HG02759 (cell line): ENCODE results near the gene CNTN4.
"Not testable (repeated sequence)": the region's sequence is repeated elsewhere in the genome, so short reads cannot be mapped to it uniquely, and the experiment has no call there.

Experiments used
- ATAC-seq: cut with Tn5 transposase; IDR thresholded peaks from one replicate; pipeline ENCODE4 v1.9.1; 2021; ENCODE audit warnings: mild to moderate bottlenecking, moderate library complexity; ENCODE audit not compliant: unreplicated experiment

Gene CNTN4

DNA sequence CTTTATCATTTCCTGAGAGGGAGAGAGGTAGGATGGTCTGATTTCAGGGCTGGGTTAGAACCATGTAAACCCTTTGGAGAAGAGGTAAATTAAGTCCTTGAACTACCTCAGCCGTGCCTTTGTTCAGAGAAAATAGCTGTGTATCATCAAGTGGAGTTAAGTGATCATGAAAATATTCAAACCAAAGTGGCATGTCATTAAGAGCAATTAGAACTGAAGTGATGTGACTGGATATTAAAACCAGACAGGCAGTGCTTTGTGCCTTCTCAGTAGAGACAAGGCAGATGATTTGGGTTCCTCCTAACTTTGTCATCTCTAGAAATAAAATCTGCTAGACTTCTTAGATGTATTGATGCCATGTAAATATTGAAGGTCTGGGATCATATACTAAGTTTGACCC lies 840.0 kb downstream of the CNTN4 start:
- ATAC-seq: no peak

DNA sequence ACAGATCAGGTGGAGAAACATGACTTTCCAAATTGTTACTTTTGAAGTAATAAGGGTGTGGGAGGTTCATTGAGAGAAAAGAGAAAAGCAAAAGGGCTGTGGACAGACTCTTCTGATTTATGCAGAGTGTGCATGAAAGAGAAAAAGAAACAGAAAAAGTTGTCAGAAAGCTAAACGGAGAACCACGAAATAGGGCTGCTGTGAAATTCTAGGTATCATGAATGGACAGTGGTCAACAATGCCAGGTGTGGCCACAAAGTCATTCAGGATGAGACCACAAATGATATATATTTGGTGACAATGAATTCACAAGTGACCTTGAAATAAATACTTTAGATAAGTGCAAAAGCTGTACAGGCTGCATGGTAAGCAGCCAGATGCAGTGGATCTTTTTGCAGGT lies 841.4 kb downstream of the CNTN4 start:
- no peak for ATAC-seq

DNA sequence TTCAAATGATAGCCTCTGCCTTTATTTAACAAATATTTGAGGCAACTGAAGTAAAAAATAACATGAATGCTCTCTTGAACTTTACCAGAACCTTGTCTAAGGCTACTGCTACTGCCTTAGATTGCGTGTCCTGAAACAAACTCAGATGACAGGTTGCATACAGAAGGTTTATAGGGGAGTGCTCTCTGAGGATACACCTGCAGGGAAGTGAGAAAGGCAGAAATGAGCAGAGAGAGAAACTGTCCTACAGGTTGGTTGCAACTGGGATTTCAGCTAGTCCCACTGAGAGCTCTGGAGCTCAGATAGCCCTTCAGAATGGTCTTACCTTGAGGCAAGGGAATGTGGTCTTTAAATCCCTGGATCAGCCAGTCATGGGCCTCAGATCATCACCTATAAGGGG lies 846.0 kb downstream of the CNTN4 start:
- ATAC-seq: no peak

DNA sequence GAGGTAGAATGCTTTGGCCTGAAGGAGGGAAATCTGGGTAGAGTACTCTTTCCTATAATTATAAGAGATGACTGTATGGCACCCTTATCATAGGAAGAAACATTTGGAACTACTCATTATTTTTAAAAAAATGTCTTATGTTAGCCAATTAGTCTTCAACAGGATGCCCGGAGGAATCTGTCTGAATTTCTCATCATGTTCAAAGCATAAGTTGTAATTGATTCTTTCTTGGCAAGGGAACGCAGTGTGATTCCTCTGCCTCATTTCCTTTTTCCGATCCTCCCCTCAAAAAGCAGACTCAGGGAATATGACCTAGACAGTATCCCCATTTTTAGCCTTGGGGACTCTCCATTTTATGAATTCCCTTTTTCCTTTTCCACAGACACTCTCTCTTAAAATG lies 846.5 kb downstream of the CNTN4 start:
- no peak for ATAC-seq

DNA sequence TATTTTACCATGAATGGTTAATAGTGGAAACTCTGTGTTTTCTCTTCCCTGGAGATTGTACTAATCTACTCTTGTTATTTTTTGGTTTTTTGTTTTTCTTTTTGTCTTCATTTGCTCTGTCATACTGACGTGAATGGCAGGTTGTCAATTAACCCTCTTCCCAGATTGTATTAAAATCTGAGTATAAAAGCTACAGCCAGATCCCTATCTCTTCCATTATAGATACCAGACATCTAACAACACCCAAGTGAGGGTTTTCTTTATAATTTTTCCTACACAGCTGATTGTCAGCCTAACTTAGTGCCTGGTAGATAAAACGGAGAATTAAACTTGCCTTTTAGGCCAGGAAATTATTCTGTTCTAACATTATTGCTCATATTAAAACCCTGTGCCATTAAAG lies 848.9 kb downstream of the CNTN4 start:
- no peak for ATAC-seq

DNA sequence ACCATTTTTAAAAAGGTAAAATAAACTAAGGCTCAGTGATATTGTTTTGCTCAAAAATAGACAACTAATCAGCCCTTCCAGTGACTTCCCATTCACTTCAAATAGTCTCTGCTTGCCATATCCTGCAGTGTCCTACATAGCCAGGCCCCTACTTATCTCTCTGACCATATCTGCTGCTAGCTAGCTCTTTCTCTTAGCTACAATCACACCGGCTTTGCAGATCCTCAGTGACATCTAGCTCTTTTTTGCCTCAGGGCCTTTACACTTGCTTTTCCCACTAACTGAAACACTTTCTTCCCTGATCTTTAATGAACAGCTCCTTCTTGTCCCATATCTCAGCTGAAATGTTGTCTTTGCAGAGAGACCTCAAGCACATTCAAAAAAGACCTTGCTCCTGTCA lies 850.2 kb downstream of the CNTN4 start:
- ATAC-seq: no peak

DNA sequence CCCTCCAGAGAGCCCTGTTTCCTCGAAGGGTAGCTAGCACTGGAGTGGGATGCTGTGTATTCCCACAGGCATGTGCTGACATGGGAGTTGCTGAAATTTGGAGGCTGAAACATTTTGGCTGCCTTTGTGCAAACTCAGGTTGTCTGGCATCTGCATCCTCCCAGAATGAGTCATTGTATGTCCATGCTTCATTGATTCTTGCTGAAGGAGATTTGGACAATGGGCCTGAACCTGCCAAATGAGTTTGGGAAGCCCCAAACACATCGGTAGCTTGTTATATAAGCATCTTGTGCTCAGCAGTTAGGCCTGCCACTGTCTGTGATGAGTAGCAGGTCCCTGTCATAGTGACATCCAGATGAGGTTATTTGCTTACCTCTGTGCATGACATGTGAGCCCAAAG lies 851.5 kb downstream of the CNTN4 start:
- no peak for ATAC-seq

DNA sequence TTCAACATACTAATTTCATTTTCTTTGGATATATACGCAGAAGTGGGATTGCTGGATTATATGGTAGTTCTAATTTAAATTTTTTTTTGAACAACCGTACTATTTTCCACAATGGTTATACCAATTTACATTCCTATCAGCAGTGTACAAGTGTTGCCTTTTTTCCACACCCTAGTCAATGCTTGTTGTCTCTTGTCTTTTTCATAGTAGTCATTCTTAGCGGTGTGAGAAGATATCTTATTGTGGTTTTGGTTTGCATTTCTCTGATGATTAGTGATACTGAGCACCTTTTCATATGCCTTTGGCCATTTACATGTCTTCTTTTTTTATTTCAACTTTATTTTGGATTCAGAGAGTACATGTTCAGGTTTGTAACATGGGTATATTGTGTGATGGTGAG lies 858.4 kb downstream of the CNTN4 start:
- ATAC-seq: no peak

DNA sequence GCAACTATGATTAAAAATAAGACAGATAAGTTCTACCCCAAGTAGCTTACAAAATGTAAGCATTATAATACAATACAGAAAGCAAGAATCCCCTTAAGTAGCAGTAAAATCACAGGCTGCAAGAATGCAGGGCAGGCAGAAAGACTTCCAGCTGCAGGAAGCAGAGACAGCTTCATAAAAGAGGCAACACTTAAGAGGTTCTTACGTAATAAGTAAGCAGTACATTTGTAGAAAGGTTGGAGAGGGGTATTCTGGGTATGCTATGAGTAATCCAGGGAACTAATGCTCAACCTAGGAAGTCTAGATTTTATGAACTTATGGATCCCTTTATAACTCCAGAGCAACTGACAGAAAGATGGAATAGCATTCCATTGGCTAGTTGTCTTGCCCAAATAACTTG lies 859.9 kb downstream of the CNTN4 start:
- ATAC-seq: no peak

DNA sequence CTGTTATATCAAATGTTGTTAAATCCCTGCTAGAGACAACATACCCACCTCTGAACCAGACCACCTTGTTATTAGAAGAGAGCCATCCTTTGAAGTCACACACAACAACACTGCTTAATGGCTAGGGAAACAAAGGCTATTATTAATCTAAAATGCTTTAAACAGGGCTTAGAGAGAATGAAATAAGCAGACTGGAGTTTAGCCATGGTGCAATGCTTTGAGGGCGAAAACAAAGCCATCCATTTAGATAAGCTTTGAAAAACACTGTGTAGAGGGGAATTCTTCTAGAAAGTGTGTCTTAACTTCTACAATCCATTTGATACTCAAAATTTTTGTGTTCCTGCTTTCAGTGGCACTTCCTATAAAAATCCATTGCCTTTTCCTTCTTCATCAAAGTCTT lies 862.9 kb downstream of the CNTN4 start:
- no peak for ATAC-seq

DNA sequence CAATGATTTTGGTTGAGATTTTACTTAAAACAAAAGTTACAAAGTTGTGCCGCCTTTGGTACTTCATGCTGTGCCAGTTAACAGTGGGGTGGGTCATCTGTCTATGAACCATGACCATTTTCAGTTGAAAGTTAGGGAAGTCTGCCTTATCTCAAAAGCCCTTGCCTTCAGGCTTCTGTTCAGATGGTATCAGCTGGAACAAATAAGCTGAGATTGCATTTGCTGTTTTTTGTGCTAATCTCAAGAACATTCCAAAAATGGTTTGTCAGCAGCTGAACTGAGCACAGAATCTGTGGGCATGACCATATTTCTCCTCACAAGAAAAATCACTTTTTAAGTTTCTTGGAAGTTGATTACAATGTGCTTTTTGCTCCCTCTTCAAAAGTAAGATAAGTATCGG lies 869.2 kb downstream of the CNTN4 start:
- no peak for ATAC-seq

DNA sequence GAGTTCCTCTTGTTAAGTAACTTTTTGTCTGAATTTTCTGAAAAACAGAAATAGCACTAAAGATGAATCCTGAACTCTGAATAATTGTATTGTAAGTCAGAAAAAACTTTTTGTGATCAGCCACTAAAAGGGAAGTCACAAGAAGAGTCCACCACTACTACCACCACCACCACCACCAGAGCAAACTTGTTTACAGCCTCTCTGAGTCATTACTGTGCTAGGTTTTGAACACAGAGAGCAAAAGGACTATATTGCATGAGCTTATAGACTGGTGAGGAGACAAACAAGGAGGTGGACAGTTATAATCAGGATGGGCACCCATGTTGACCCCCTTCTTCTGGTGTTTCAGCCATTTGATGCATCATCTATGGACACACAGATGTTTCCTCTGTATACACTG lies 869.8 kb downstream of the CNTN4 start:
- ATAC-seq: no peak

DNA sequence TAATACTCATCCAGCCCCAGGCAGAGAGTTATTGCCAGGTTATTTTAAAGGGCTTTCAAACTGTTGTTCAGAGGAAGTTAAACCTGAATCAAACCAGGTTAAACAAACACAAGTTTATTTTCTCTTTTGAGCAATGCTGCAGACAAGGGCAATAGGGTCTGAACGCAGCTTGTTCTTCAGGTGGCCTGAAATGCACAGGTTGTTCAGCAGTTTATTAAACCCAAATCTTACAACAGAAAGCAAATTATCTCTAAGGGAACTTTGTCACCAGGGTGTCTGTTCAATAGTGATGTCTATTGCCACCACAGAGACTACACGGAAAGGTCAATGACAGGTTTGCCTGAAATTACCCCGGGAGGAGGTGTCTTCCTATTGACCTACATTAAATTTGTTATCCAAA lies 877.5 kb downstream of the CNTN4 start:
- ATAC-seq: no peak

DNA sequence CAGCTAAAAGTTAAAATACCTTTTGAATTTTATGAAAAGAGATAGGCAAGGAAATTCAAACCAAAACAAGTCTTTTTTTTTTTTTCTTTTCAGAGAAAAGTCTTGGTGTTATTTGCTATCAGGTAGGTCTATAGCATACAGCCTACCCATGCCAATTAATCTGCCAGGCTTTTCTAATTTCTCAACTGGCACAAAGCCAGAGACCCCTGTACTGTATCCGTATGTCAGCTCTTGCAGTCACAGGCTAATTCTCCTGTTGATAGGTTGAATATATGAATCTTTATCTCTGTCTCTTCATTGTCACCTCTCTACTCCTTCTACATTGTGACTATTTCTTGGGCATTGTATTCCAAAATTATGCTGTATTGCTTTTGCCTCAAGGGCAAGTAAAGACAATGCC lies 878.1 kb downstream of the CNTN4 start:
- ATAC-seq: no peak

DNA sequence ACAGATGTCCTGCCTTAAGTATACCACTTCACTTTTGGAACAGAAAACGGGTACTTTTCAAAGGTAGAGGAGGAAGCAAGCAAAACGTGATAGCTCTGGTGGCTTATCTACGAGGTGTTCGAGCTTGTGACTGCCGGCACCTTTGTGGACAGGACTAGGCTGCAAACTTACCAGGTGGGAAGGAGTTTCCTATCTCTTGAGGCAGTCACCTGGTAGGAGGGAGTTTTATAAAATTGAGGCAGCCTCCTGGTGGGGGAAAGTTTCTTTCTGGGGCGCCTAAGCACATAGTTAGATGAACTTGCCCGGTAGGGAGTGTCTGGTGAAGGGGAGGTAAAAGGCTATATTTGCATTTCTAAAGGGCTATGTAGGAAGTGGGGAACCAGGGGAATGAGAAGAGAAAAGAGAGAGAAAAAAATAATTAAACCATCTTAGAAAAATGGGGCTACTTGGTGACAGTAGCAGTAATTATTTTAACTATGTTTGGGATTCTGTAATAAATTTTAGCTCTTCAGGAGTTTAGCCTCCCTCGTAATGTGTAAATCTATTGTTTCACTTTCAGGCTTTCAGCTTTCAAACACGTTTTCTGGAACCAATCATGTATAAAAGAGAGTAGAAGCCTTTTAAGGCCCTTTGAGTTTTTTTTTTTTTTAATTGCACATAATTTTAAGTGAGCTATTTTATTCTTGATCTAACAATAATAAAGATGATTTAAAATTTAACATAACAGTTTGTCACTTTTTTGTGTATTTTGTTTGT lies 880.5 kb downstream of the CNTN4 start:
- ATAC-seq: no peak

DNA sequence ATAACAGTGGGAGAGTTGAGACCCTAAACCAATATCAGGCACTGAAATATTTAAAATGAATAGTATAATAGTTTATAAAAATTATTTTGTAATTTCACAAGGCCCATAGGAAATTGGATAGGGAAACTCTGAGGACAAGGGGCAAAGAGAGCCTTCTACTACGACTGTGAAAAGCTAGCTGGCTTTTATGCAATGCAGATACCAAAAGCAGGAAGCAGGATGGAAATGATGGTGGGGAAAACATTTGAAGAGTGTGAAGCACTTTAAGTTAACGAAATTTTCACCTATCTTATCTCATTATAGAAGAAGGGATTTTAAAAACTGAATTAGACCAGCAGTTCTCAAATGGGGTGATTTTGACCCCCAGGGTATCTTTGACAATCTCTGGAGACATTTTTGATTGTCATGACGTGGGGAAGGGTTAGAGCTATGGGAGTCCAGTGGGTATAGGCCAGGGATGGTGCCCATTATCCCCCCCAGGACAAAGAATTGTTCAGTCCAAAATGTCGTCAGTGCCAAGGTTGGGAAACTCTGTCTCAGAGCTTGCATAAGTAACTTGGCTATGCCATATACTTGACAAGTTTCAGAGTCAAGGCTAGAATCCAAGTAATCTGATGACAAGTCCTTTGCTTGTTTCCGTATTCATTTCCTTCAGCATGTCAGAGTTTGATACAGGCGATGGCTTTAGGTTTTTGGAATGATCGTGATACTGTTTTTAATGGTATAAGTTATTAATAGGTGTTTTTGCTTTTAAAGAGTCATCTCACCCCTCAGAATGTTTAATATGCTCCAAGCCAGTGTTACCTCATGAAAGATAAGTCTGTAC lies 885.6 kb downstream of the CNTN4 start:
- no peak for ATAC-seq

DNA sequence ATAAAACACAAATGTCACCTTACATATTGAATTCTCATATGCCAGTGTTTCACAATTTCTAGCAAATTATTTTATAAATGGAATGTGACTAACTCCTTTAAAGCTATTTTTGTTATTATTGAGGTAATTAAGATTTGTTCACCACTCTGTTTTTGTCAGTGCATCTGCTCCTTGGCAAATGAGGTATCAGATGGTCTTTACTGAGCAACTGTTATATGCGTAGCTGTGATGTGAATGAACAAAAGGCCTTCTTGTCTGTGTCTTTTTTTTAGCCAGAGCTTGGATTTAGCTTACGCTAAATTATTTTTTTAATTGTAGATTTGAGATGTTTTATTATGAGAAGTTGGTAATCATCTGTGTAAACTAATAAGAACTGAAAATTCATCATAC lies 886.2 kb downstream of the CNTN4 start:
- ATAC-seq: no peak

DNA sequence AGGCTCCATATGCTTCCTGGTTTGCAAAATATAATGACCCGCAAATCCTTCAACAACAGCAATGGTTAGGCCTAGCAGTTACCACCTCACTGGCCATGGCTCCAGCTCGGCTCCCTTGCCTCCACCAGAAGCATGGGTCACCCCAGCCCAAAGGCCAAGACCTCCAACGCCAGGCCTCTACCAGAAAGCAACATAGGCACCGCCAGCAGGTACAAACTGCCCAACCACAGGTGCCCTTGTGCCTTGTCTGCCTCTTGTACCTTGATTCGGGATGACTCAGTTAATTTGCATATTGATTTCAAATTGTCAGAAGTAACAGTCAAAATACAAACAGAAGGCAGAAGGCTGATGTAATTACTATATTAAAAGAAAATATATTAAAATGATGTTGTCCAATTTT lies 886.8 kb downstream of the CNTN4 start:
- no peak for ATAC-seq

DNA sequence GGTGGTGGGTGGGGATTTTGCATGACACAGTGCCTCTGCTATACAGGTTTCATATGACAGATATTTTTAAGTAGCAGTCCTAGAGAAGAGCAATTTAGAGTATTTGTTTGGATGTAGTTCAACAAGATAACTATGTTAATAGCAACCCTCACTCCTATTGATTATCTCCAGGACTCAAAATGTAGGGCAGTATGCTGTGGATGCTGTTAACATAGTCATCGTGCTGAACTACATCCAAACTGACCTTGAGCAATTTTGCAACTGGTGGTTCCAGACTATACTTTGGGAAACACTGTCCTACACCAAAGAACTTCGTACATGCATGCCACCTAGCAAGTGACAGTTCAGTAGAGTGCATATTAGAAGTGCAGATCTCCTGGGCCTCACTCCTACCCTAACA lies 893.9 kb downstream of the CNTN4 start:
- no peak for ATAC-seq

DNA sequence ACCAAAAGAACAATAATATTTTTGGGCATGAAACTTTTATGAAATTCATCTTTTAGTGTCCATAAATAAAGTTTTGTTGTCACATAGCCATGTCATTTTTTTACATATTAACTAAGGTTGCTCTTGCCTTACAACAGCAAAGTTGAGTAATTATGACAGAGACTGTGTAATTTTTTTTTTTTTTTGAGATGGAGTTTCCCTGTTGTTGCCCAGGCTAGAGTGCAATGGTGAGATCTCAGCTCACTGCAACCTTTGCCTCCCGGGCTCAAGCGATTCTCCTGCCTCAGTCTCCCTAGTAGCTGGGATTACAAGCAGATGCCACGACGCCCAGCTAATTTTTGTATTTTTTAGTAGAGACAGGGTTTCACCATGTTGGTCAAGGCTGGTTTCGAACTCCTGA lies 894.5 kb downstream of the CNTN4 start:
- not testable (repeated sequence) for ATAC-seq

DNA sequence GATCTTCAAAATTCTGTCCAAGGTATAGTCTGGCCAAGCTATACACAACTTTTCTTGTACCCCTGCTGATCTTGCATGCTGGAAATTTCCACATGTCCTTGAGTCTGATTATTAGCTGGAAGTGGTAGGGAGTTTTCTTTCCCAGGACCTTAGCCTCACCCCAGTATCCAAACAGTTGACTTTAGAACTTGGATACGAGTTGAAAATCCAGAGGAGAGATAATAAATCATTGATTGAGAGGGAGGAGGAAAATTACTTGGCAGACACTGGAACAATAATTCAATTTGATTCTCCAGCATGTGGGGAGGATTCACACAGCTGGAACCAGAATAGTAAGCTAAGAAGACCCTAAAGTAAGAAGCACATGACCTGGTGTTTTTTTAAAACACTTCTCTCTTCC lies 895.1 kb downstream of the CNTN4 start:
- ATAC-seq: no peak

DNA sequence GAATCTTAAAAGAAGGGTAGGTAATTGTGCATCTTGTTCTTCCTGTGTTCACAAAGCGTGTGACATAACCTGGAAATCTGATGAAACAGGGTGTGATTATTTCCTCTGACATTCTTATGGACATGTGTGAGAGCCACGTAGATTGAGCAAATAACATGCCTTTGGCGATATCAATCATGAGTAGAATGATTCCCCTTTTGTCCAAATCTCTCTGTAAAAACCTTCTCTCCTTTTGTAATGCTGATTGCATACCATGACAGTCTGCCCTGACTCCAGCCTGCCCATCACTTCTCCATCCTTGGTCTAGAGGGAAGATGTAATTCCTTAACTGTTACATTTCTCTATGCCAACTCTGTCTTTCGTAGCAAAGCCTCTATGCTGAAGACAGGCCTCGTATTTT lies 896.5 kb downstream of the CNTN4 start:
- no peak for ATAC-seq
